Measurements from ENCODE around the gene FMN2.

Gene FMN2

DNA sequence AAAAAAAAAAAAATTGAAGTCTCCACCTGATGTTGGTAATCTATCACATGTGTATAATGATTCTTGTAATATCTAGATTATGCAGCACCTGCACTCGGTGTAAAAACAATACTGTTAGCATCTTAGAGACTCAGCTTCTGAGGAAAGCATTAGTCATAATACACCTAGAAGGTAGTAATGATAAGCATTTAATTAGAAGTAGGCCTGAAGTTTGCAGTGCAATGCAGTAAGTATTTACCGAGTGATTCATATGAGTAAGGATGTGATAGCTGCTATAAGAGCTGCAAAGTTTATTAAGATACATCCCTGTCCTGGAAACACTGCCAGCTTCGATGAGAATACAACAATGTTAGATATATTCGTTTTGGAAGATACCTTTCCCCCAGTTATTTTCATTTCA, 323.8 kb downstream of the FMN2 start:
- Histone ChIP-seq H3K27ac (ENCODE audit: low read depth, low read length) (no peak overlapping the region), H3K79me2 (ENCODE audit: insufficient read depth, low read length) (no peaks in the 10 kb centered on the region), H3K4me3 (ENCODE audit: insufficient read depth, low read length, poor library complexity, severe bottlenecking) (no peak overlapping the region), H3K9ac (ENCODE audit: low read length) (no peak overlapping the region), H3F3A (ENCODE audit: insufficient read depth) (no peaks in the 10 kb centered on the region), H4K20me1 (ENCODE audit: low read depth, low read length) (no peaks in the 10 kb centered on the region), H3K4me2 (ENCODE audit: low read depth, low read length, poor library complexity, severe bottlenecking) (no peak overlapping the region), H2AFZ (ENCODE audit: low read depth, low read length, severe bottlenecking) (no peak overlapping the region), H3K9me3 (ENCODE audit: insufficient read depth, low read length) (no peaks in the 10 kb centered on the region), H3K36me3 (ENCODE audit: low read length) (no peaks in the 10 kb centered on the region), H3K9me2 (replicated peaks; ENCODE audit: insufficient read depth, low read length) (no peaks in the 10 kb centered on the region), H3K27me3 (ENCODE audit: low read length) (no peaks in the 10 kb centered on the region)
- TF ChIP-seq, protein P1, sequence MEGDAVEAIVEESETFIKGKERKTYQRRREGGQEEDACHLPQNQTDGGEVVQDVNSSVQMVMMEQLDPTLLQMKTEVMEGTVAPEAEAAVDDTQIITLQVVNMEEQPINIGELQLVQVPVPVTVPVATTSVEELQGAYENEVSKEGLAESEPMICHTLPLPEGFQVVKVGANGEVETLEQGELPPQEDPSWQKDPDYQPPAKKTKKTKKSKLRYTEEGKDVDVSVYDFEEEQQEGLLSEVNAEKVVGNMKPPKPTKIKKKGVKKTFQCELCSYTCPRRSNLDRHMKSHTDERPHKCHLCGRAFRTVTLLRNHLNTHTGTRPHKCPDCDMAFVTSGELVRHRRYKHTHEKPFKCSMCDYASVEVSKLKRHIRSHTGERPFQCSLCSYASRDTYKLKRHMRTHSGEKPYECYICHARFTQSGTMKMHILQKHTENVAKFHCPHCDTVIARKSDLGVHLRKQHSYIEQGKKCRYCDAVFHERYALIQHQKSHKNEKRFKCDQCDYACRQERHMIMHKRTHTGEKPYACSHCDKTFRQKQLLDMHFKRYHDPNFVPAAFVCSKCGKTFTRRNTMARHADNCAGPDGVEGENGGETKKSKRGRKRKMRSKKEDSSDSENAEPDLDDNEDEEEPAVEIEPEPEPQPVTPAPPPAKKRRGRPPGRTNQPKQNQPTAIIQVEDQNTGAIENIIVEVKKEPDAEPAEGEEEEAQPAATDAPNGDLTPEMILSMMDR (IDR thresholded peaks at IDR 0.05; ENCODE audit: insufficient read depth, low read length, poor library complexity, severe bottlenecking) = no peak
- no peak for TF ChIP-seq EZH2phosphoT487 (conservative IDR thresholded peaks at IDR 0.05; ENCODE audit: low read length)

DNA sequence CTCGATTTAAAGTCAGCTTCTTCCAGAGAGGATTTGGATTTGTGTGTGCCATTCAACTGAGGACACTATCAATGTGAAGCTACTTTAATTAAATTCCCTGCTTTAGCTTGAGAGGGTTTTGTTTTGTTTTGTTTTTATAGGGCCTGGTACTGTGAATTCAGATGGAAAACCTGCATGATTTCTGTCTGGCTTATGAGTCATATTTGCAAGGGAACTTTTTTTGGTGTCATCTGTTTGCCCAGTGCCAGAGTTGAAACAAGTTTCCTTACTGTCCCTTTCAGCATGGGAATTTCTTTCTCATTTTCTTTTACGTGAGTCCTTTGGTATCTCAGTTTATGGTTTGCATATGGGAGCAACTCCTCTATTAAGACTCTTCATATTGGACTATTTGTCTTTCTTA, 325.6 kb downstream of the FMN2 start:
- TF ChIP-seq EZH2phosphoT487 (conservative IDR thresholded peaks at IDR 0.05; ENCODE audit: low read length) = no peak
- TF ChIP-seq, protein P1 (IDR thresholded peaks at IDR 0.05; ENCODE audit: insufficient read depth, low read length, poor library complexity, severe bottlenecking) = no peak
- no peaks in the 10 kb centered on the region for H3K36me3 ChIP-seq (ENCODE audit: low read length)
- H4K20me1 ChIP-seq (ENCODE audit: low read depth, low read length) = no peaks in the 10 kb centered on the region

DNA sequence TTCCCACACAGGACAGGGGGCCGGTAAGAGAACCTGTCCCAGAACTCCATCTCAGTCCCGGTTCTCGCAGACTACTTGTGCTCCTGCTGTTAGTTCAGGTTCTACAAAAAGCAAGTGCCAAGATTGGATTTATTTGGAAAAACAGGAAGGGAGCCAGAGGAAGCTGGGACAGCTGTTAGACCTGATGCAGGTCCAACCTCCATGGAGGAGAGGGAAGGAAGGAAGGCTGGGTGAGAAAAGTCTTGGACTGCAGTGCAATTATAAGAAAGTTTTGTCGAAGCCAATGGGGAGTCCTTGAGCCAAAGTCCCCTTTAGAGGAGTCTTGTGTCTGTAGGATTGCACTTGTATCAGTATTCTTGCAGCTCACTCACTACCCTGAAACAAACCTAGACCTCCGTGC, 329.1 kb downstream of the FMN2 start:
- Histone ChIP-seq H3K27me3 (ENCODE audit: low read length) (no peaks in the 10 kb centered on the region), H3K4me2 (ENCODE audit: low read depth, low read length, poor library complexity, severe bottlenecking) (no peak overlapping the region), H3K27ac (ENCODE audit: low read depth, low read length) (no peak overlapping the region), H3K9me2 (replicated peaks; ENCODE audit: insufficient read depth, low read length) (no peaks in the 10 kb centered on the region; the same call in 1 of the 2 replicates), H3K9me3 (ENCODE audit: insufficient read depth, low read length) (no peaks in the 10 kb centered on the region), H2AFZ (ENCODE audit: low read depth, low read length, severe bottlenecking) (no peak overlapping the region), H3K36me3 (ENCODE audit: low read length) (no peaks in the 10 kb centered on the region), H3F3A (ENCODE audit: insufficient read depth) (no peaks in the 10 kb centered on the region), H4K20me1 (ENCODE audit: low read depth, low read length) (no peaks in the 10 kb centered on the region), H3K9ac (ENCODE audit: low read length) (no peak overlapping the region), H3K79me2 (ENCODE audit: insufficient read depth, low read length) (no peaks in the 10 kb centered on the region), H3K4me3 (ENCODE audit: insufficient read depth, low read length, poor library complexity, severe bottlenecking) (no peak overlapping the region)
- TF ChIP-seq, protein P1 (IDR thresholded peaks at IDR 0.05; ENCODE audit: insufficient read depth, low read length, poor library complexity, severe bottlenecking) = no peak
- TF ChIP-seq EZH2phosphoT487 (conservative IDR thresholded peaks at IDR 0.05; ENCODE audit: low read length) = no peak

More for the DNA sequence above, 325.6 kb downstream of the FMN2 start:
- Histone ChIP-seq H3F3A (ENCODE audit: insufficient read depth) (no peaks in the 10 kb centered on the region), H3K4me3 (ENCODE audit: insufficient read depth, low read length, poor library complexity, severe bottlenecking) (no peak overlapping the region), H3K27ac (ENCODE audit: low read depth, low read length) (no peak overlapping the region), H3K9me3 (ENCODE audit: insufficient read depth, low read length) (no peaks in the 10 kb centered on the region), H3K27me3 (ENCODE audit: low read length) (no peaks in the 10 kb centered on the region), H3K9ac (ENCODE audit: low read length) (no peak overlapping the region), H3K9me2 (replicated peaks; ENCODE audit: insufficient read depth, low read length) (no peaks in the 10 kb centered on the region), H3K4me2 (ENCODE audit: low read depth, low read length, poor library complexity, severe bottlenecking) (no peak overlapping the region), H2AFZ (ENCODE audit: low read depth, low read length, severe bottlenecking) (no peak overlapping the region), H3K79me2 (ENCODE audit: insufficient read depth, low read length) (no peaks in the 10 kb centered on the region)

All from SU-DHL-6 (cell line).